ENCODE results near the gene RNF111.
"Not testable (repeated sequence)": the region's sequence is repeated elsewhere in the genome, so short reads cannot be mapped to it uniquely, and the experiment has no call there.

RNF111 gene

DNA sequence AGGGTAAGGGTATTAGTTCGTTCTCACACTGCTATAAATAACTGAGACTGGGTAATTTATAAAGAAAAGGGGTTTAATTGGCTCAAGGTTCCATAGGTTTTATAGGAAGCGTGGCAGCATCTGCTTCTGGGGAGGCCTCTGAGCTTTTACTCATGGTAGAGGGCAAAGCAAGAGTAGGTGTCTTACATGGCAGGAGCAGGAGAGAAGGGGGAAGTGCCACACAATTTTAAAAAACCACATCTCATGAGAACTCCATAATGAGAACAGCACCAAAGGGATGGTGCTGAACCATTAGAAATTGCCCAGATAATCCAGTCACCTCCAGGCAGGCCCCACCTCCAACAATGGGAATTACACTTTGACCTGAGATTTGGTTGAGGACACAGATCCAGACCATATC, 12.2 kb downstream of the RNF111 start:
- DNase-seq (ENCODE audit: low read depth in 4 of 4, low spot score in 1 of 4), result no peak

DNA sequence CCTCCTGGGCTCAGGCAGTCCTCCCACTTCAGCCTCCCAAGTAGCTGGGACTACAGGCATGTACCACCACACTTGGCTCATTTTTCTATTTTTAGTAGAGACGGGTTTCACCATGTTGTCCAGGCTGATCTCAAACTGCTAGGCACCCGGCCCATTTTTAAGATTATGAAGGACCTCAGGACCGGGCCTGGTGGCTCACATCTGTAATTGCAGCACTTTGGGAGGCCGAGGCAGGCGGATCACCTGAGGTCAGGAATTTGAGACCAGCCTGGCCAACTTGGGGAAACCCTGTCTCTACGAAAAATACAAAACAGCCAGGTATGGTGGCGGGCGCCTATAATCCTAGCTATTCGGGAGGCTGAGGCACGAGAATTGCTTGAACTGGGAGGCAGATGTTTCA, 12.8 kb downstream of the RNF111 start:
- DNase-seq (ENCODE audit: low read depth in 4 of 4, low spot score in 1 of 4), result not testable (repeated sequence)

DNA sequence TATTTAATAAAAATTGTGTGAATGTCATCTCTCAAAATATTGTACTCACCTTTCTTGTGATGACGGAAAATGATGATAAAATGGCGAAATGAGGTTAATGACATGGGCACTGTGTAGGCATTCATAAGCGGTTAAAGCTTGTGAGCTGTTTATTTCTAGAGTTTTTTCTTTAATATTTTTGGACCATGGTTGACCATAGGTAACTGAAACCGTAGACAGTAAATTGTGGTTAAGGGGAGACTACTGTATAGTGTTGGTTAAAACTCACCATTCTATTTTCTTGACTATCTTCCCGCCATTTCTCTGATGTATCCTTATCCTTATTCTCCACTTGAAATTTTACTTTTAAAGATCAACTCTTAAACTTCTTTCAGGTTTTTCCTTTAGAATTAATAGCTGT, 14.5 kb downstream of the RNF111 start:
- no peak for DNase-seq (ENCODE audit: low read depth in 4 of 4, low spot score in 1 of 4)

DNA sequence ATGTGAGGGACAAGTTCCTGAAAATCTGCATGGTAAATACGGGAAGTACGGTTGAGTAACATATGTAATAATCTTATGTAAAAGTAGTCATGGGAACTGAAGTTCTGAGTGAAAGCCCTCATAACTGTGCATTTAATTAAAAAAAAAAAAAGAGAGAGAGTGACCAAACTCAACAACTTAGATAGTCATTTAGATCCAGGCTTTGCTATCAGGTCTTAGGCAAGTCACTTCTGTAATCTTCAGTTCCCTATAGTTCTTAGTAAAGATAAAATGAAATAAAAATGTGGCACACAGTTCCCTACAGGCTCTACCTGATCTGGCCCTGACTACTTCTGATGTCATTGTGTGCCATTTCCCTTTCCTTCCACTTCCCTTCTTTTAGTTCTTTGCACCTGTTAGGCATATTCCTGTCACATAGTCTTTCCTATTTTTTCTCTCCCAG, 15.0 kb downstream of the RNF111 start:
- no peak for DNase-seq (ENCODE audit: low read depth in 4 of 4, low spot score in 1 of 4)

DNA sequence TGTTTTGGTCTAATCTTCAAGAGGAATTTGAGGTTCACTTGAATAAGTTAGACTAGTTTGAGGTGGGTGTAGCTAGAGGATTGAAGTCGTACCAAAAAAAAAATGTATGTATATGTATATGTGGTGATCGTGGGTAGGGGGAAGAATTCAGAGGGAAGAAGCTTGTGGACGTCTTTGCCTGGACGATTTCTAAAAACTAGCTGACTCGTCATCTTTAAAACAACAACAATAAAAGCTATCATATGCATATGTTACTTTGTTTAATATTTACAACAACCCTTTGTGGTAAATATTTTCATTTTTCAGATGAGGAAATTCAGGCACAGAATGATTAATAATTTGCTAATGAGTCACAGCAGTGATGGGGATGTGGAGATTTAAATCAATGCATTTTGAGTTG, 18.1 kb downstream of the RNF111 start:
- DNase-seq (ENCODE audit: low read depth in 4 of 4, low spot score in 1 of 4), result no peak

DNA sequence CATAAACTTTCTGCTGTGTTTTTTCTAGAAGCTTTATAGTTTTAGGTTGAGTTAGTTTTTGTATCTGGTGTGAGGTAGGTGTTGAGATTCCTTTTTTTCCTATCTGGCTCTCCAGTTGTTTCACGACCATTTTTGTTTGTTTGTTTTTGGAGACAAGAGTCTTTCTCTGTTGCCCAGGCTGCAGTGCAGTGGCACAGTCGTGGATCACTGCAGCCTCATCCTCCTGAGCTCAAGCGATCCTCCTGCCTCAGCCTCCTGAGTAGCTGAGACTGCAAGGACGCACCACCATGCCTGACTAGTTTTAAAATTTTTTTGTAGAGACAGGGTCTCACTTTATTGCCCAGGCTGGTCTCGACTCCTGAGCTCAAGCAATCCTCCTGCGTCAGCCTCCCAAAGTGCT, 20.6 kb downstream of the RNF111 start:
- DNase-seq (ENCODE audit: low read depth in 4 of 4, low spot score in 1 of 4), result no peak

DNA sequence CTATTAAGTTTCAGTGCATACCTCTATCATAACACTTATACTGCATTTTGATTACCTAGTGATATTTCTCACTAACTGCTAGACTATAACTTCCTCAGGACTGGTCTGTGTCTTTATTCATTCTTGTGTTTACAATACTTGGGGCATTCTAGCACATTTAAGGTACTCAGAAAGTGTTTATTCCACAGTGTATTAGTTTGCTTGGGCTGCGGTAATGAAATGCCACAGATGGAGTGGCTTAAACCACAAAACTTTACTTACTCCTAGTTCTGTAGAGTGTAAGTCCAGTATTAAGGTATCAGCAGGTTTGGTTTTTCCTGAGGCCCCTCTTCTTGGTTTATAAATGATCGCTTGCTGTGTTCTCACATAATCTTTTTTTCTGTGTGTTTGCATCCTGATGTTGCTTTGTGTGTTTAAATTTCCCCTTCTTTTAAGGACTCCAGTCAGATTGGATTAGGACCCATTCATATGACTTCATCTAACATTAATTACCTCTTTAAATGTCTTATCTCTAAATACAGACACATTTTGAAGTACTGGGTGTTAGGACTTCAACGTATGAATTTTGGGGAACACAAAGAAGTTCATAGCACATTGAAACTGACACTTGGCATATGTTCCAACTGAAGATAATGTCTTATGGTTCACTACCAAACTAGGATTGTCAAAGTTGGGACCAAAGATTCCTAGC, 23.9 kb downstream of the RNF111 start:
- DNase-seq (ENCODE audit: low read depth in 4 of 4, low spot score in 1 of 4), result no peak

DNA sequence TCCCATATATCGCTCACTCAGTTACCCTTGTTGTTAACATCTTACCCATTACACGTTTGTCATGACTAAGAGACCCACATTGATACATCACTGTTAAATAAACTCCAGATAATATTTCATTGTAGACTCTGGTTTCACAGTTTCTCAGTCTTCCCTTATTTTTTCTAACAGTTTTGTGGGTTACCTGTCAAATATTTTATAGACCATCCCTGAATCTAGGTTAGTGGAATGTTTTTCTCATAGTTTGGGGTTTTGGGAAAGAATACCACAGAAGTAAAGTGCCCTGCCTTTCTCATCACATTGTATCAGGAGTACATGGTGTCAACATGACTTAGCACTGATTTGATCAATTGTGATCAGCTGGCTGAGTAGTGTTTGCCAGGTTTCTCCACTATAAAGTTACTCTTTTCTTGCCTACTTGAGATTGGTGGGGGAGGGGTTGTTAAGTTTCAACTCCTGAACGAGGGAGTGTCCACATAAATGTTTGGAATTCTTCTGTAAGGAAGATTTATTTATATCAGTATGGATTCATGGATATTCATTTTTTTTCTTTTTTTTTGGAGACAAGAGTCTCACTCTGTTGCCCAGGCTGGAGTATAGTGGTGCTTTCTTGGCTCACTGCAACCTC, 25.9 kb downstream of the RNF111 start:
- DNase-seq (ENCODE audit: low read depth in 4 of 4, low spot score in 1 of 4), result no peak

DNA sequence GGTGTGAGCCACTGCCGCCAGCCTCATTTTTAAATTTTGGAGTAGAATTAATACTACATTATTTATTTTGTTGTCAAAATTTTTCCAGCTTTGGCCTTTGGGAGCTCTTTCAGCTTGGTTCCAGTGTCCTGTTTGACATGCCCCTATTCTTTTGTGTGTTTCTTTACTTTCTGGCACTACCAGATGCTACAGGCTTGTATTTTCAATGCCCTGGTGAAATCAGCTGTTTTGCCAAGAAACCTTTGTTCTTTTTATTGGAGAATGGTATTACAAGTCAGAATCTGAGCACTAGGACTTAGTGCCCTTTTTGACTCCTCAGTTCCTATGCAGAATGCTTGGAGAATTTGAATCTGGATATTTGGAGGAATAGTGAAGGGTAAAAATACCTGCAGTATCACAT, 26.6 kb downstream of the RNF111 start:
- no peak for DNase-seq (ENCODE audit: low read depth in 4 of 4, low spot score in 1 of 4)

DNA sequence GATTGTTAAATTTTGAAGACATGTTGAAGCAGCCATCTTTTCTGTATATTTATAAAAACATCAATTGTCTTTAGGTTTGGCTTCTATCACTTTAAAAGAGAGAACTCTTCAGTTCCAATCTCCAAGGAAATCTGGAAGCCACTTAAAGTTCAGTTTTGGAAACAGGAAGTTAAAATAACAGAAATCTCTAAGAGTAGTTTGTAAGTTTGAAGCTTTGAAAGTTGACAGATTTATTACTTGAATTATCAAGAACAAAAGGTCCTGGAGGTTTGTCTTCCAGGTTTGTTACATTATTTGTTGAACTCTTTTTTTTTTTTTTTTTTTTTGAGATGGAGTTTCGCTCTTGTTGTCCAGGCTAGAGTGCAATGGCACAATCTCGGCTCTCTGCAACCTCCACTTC, 30.0 kb downstream of the RNF111 start:
- no peak for DNase-seq (ENCODE audit: low read depth in 4 of 4, low spot score in 1 of 4)

DNA sequence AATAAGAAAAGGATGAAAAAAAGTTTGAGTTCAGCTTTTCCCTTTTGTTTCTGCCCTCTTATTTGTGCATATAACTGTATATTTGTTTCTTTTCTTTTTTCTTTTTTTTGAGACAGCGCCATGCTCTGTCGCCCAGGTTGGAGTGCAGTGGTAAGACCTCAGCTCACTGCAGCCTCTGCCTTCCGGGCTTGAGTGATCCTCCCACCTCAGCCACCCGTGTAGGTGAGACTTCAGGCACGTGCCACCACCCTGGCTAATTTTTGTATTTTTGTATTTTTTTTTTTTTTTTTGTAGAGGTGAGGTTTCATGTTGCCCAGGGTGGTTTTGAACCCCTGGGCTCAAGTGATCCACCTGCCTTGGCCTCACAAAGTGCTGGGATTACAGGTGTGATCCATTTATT, 31.4 kb downstream of the RNF111 start:
- no peak for DNase-seq (ENCODE audit: low read depth in 4 of 4, low spot score in 1 of 4)

DNA sequence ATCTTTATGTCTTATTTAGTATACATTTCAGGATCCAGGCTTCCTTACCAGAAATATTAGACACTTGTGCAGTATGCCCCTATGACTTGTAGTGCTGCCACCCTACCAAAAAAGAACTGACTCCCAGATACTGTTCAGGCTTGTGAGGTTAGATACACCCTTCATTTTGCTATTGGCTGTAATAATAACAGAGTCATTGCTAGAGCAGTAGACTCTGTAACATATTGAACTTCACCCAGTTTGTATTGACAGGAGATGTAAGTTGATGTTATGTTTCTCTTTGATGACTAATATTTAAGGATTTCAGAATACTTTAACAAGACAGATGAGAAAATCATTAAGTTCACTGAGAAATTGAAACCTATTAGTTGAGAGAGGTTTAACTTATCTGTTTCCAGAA, 32.9 kb downstream of the RNF111 start:
- no peak for DNase-seq (ENCODE audit: low read depth in 4 of 4, low spot score in 1 of 4)

DNA sequence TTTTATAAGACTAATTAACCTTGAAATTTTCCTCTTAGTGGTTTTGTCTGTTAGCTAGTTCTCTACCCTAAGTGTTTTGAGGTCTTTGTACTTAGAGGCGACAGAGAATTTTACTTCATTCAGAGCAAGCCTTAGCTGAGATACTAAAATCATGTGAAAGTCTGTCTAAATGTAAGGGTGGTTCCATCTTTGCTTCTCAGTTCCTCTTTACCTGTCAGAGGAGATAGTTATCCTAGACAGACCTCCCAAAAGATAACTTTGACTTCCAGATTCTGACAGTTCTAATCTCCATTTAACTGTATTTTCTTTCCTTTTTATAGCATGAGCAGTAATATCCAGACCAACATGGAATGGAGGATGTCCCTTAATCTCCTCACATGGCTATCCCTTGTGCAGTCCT, 34.7 kb downstream of the RNF111 start:
- no peak for DNase-seq (ENCODE audit: low read depth in 4 of 4, low spot score in 1 of 4)

DNA sequence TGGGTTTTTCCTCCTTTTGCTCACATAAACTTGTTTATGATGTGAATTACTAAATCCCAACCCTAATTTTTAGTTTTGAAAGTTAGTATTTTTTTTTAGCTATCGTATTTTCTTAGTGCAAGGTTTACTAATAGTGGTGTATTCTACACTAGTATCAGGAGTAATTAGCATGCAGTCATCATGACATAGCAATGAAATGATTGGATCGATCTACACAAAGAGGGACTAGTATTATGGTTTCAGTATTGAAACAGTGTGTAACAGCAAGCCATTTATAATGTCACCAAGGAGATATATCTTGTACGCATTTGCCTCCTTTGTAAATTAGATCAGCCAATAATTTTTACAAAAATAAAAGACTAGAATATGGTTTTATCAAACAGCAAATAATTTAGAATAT, 38.7 kb downstream of the RNF111 start:
- DNase-seq (ENCODE audit: low read depth in 4 of 4, low spot score in 1 of 4), result no peak

DNA sequence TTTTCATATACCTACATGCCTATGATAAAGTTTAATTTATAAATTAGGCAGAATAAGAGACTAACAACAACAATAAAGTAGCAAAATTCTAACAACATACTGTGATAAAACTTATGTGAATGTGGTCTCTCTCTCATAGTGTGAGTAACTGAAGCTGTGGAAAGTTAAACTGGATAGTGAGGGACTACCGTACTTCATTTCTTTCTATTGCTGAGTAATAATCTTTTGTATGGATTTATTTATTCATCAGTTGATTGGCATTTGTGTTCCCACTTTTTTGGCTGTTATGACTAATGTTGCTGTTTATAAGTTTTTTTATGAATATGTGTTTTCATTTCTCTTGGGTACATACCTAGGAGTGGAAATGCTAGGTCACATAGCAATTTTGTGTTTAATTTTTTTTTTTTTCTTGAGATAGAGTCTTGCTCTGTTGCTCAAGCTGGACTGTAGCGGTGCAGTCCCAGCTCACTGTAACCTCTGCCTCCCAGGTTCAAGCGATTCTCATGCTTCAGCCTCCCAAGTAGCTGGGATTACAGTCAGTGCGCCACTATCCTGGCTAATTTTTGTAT, 41.0 kb downstream of the RNF111 start:
- DNase-seq (ENCODE audit: low read depth in 4 of 4, low spot score in 1 of 4), result no peak

DNA sequence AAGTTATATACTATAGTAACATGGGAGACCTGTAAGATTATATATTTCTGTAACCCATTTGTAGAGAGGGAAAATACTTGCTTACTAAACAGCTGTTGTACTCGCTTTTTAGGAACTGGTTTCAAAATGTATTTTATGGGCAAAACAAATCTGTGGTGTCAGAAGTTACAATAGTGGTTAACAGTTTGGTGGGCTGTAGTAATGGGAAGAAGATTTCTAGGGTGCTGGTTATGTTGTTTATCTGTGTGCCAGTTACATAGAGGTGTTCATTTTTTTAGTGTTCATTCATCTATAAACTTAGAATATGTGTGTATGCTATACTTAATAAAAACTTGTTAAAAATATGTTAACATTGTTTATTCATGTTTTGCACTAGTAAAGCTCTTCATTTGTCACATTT, 42.1 kb downstream of the RNF111 start:
- no peak for DNase-seq (ENCODE audit: low read depth in 4 of 4, low spot score in 1 of 4)

DNA sequence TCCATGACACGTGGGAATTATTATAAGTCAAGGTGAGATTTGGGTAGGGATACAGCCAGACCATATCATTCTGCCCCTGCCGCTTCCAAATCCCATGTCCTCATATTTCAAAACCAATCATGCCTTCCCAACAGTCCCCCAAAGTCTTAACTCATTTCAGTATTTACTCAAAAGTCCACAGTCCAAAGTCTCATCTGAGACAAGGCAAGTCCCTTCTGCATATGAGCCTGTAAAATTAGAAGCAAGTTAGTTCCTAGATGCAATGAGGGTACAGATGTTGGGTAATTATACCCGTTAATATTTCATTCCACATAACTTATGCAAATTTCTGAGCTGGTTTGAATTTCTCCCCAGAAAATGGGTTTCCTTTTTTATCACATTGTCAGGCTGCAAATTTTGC, 47.7 kb downstream of the RNF111 start:
- no peak for DNase-seq (ENCODE audit: low read depth in 4 of 4, low spot score in 1 of 4)

DNA sequence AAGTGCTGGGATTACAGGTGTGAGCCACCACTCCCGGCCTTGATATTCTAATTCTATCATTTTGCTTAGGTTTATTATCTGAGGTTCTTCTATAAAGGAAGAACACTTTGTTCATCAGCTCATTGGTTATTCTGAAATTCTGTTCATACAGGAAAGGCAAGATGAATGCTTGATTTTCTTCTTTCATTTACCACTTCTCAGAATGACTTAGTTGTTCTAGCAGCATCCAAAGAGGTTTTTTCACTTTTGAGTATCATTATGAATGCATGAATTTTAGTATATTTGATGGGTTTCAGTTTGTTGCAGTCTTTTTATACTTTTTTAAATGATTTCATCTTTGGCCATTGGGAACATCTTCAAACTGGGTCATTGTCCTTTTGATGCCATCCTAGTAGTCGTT, 51.8 kb downstream of the RNF111 start:
- DNase-seq (ENCODE audit: low read depth in 4 of 4, low spot score in 1 of 4), result no peak

DNA sequence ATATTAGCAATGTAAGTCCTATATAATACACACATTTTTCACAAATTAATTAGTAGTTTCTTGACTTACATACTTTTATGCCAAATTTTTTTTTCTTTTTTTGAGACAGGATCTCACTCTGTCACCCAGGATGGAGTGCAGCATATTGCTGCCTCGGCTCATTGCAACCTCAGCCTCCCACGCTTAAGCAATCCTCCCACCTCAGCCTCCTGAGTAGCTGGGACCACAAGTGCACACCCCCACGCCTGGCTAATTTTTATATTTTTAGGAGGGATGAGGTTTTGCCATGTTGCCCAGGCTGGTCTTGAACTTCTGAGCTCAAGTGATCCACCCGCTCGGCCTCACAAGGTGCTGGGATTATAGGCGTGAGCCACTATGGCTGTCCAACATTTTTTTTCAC, 54.6 kb downstream of the RNF111 start:
- DNase-seq (ENCODE audit: low read depth in 4 of 4, low spot score in 1 of 4), result no peak

DNA sequence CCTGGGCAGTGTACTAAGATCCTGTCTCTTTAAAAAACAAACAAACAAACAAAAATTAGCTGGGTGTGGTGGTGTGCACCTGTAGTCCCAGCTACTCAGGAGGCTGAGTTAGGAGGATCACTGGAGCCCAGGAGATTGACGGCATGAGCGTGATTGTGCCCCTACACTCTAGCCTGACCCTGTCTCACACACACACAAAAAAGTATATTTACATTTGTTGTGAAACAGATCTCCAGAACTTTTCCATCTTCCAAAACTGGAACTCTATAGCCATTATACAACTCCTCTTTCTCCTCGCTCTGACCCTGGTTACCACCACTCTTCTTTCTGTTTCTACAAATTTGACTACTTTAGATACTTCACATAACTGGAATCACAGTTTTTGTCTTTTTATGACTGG, 61.4 kb downstream of the RNF111 start:
- DNase-seq (ENCODE audit: low read depth in 4 of 4, low spot score in 1 of 4), result no peak

DNA sequence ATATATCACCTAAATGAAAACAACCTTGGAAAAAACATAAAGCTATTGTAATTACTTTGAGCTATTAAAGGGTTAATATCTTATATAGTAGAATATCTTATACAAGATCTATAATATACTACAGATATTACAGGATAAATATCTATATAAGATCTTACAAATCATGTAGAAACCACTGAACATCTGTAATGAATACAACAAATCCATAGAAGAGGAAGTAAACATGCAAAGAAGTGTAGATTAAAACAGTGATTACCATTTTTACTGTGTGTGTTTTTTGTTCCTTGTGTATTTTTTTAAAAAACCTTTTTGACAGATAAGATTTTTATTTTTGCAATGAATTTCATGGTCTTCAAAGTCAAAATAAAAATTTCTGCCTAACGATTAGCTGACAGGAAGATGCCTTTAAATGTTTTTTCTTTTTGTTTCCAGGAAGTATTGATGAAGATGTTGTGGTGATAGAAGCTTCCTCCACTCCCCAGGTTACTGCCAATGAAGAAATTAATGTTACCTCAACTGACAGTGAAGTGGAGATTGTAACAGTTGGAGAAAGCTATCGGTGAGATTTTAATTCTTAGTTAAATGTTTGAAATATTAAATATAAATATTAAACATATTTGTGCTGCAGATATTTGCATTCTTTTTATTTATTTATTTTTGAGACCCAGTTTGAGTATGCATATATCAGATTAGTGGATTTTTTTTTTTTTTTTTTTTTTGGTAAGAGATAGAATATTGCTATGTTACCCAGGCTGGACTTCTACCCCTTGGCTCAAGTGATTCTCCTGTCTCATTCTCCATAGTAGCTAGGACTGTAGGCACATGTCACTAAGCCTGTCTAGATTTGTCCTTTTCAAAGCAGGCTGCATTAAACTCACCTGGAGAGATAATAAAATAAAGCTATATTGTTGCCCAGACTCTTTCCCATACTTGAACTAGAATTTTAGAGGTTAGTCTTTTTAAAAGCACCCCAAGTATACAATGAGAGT, 64.7 kb downstream of the RNF111 start:
- no peak for DNase-seq (ENCODE audit: low read depth in 4 of 4, low spot score in 1 of 4)
